Body of pancreas (tissue), 4 donors: ENCODE results near the gene LMBRD1. TPM values are rescaled to one million over a fixed set of nuclear protein-coding genes. Genes with fewer than 3 reads are reported as not detected.
"Not testable (repeated sequence)": the region's sequence is repeated elsewhere in the genome, so short reads cannot be mapped to it uniquely, and the experiment has no call there.

Experiments
- ATAC-seq: fragments of 150-250 bp; one replicate; pipeline ENCODE4 v1.9.1; 2016
- DNase-seq, 4 donors: peaks; one replicate each; pipeline ENCODE4 v3.0.0-alpha.2; 2019
- H3K27ac ChIP-seq, 4 donors: fragments of 200-600 bp; sonication (generic); 1 replicate in 3 of 4; 2 replicates in 1 of 4; pipeline versions ENCODE4 v1.5.1 to v1.6.1; 2016 to 2019; ENCODE audit warnings: mild to moderate bottlenecking in 1 of 4, mixed read lengths in 1 of 4, moderate library complexity in 1 of 4
- H3K27me3 ChIP-seq, 2 donors: fragments of 200-600 bp; sonication (generic); one replicate each; pipeline ENCODE4 v1.6.0; 2016; ENCODE audit warnings: mild to moderate bottlenecking in 1 of 2
- H3K36me3 ChIP-seq, 2 donors: fragments of 200-600 bp; sonication (generic); replicated peaks in 1 of 2; 2 replicates each; pipeline ENCODE4 v1.5.1; 2016; ENCODE audit warnings: low read depth in 2 of 2; ENCODE audit not compliant: insufficient read depth in 1 of 2
- H3K4me1 ChIP-seq: fragments of 200-600 bp; sonication (generic); one replicate; pipeline ENCODE4 v1.6.0; 2016
- H3K4me3 ChIP-seq, 2 donors: fragments of 200-600 bp; sonication (generic); 1 replicate in 1 of 2; 2 replicates in 1 of 2; pipeline ENCODE4 v1.5.1; 2016 to 2019
- H3K9me3 ChIP-seq, 3 donors: fragments of 200-600 bp; sonication (generic); 1 replicate in 2 of 3; 2 replicates in 1 of 3; pipeline ENCODE4 v1.5.1; 2016
- CTCF ChIP-seq, 7 experiments: fragments of 450-650 bp in 4 of 7; fragments of 200-600 bp in 3 of 7; sonication (generic) in 3 of 7; IDR thresholded peaks; one replicate each; pipeline ENCODE4 v1.5.1; 2016 to 2019; ENCODE audit warnings: antibody characterized with exemption in 7 of 7
- POLR2A ChIP-seq, 3 donors: fragments of 450-650 bp; IDR thresholded peaks; one replicate each; pipeline ENCODE4 v1.6.1; 2016; ENCODE audit warnings: antibody characterized with exemption in 3 of 3, mild to moderate bottlenecking in 2 of 3
- WGBS, 2 donors: methylation state at CpG; one replicate each; pipeline ENCODE4 v1.1.5; 2017; 5-methylcytosine and 5-hydroxymethylcytosine counted together
- intact Hi-C: fragments of 100-400 bp; cut with DNase I; formaldehyde crosslinking; loops from one replicate; pipeline ENCODE4 v1.15.1; 2023
- total RNA-seq, 2 donors: library from RNA; depleted of rRNA; stranded (reverse); fragments of >200 nt; gene quantifications; one replicate each; pipeline ENCODE4 v1.1.0, GENCODE V29; 2016

LMBRD1 gene
- total RNA-seq, 2 donors from 2014 or later = 33.9 to 55.3 TPM

DNA sequence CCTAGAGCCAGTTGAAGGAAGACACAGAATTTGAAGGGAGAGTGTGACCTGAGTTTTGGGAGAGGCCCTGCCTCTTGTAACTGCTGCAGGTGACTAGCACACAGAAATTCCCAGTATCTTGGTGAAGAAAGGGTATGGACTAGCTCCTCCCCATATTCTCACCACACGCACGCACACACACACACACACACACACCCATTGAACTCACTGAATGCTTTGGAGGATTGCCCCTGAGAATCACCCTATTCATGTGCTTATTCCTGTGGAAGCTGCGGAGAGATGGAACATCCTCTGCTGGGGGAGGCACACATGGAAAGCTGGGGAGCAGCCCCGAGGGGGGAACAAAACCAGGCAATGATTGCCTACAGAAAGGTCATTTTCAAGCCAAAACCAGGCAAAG lies 6.2 kb upstream of the LMBRD1 start:
- H3K27ac ChIP-seq = no peak overlapping the region
- intact Hi-C loops = no loop called here

DNA sequence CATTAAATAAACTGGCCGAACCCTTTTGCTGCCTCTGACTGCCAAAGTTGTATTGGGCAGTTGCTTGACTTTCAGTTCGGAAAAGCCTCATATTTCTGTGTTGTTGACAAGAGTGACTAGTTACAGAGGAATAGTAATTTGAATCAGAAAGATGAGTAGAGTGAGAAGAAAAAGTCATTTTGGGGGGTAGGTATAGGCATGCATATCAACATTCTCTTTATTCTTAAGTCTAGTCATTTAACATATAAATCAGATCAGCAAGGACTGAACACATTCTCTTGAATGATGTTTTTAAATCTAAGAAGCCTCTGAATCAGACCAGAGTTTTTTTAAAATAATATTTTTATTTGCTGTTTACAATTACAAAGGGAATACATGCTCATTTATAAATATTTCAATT lies 4.9 kb upstream of the LMBRD1 start:
- no peaks in the 10 kb centered on the region for H3K9me3 ChIP-seq
- no peaks in the 10 kb centered on the region for H3K36me3 ChIP-seq
- no peak overlapping the region for H3K4me3 ChIP-seq
- TF ChIP-seq CTCF (IDR thresholded peaks at IDR 0.05) (no peak), POLR2A (IDR thresholded peaks at IDR 0.05) (no peak)
- intact Hi-C loops = no loop called here
- H3K27ac ChIP-seq = no peak overlapping the region
- peaks cover 9% of the 10 kb centered on the region for H3K4me1 ChIP-seq
- ATAC-seq (no peak), DNase-seq (no peak)
- 92 to 93% methylated on average over 2 of the region's 2 CpGs for WGBS, 2 donors
- no peaks in the 10 kb centered on the region for H3K27me3 ChIP-seq

More for the DNA sequence above, 6.2 kb upstream of the LMBRD1 start:
- Histone ChIP-seq H3K4me1 (no peaks in the 10 kb centered on the region), H3K27me3 (no peaks in the 10 kb centered on the region), H3K4me3 (no peak overlapping the region), H3K9me3 (no peaks in the 10 kb centered on the region), H3K36me3 (no peaks in the 10 kb centered on the region)
- DNase-seq = no peak
- WGBS, 2 donors = 37 to 58% methylated on average over 2 to 4 of the region's 4 CpGs
- TF ChIP-seq CTCF (IDR thresholded peaks at IDR 0.05) (no peak), POLR2A (IDR thresholded peaks at IDR 0.05) (no peak)
- no peak for ATAC-seq

- Histone ChIP-seq H3K4me3 (no peak overlapping the region), H3K27me3 (no peaks in the 10 kb centered on the region), H3K4me1 (peaks cover 9% of the 10 kb centered on the region), H3K36me3 (no peaks in the 10 kb centered on the region), H3K9me3 (no peaks in the 10 kb centered on the region), H3K27ac (no peak overlapping the region)
- TF ChIP-seq POLR2A (IDR thresholded peaks at IDR 0.05) = no peak
- TF ChIP-seq CTCF (IDR thresholded peaks at IDR 0.05) = no peak
- 50 to 65% methylated on average over 1 of the region's 1 CpG for WGBS, 2 donors
- intact Hi-C loops = no loop called here
- DNase-seq (no peak), ATAC-seq (no peak)
Measured at GRCh38 chr6:69801225-69801624, 4.4 kb upstream of the LMBRD1 start.

- H3K36me3 ChIP-seq, ATAC-seq, H3K27ac ChIP-seq, H3K4me3 ChIP-seq, intact Hi-C loops, H3K9me3 ChIP-seq, H3K27me3 ChIP-seq, DNase-seq: not testable (repeated sequence)
- peaks cover 22% of the 10 kb centered on the region for H3K4me1 ChIP-seq
Measured at GRCh38 chr6:69798796-69799195, 2.0 kb upstream of the LMBRD1 start.

DNA sequence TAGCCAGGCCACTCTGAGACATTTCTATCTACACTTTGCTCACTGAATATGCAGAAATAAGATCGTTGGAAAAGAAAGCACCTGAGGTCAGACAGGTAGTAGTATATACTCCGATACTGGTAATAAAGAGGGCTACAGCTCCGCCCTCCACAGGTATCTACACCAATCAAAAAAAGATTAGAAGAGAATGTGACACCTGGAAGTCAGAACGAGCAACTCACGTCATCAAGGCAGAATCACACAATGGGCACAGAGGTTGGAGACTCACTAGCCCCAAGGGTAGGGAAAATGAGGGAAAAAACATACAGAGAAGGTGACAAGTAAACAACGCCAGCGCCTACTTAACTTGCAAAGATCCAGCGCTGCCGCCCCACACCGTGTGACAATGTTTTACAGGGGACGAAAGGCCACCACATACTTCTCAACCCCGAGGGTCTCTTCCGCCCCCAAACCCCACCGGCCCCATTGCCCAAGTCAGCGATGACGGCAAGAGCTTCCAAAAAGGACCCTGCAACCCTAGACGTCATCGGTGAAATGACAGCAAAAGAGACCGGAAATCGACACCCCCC lies 653 bp downstream of the LMBRD1 start:
- intact Hi-C loops = no loop called here
- DNase-seq (peak; percentile 71 to 87 (median 76)), ATAC-seq (peak; percentile 76)
- Histone ChIP-seq H3K4me1 (peaks cover 38% of the 10 kb centered on the region), H3K36me3 (no peaks in the 10 kb centered on the region), H3K4me3 (peak overlapping the region; percentile 40 to 52), H3K9me3 (no peaks in the 10 kb centered on the region), H3K27me3 (no peaks in the 10 kb centered on the region), H3K27ac (peak overlapping the region; percentile 95 to 98 (median 97))
- WGBS, 2 donors = 0% methylated on average over 20 of the region's 20 CpGs
- TF ChIP-seq CTCF (IDR thresholded peaks at IDR 0.05) (no peak), POLR2A (IDR thresholded peaks at IDR 0.05) (peak; percentile 71 to 96 (median 96))
